Mammary epithelial cell (primary cell): ENCODE data around the gene MZB1.

ENCODE experiments used
- EZH2 ChIP-seq: IDR thresholded peaks from 2 replicates; pipeline ENCODE4 v1.6.1; 2012; ENCODE audit warnings: low read length, inconsistent platforms, borderline replicate concordance
- TF ChIP-seq, protein P1 (sequence below), 2 donors: IDR thresholded peaks in 1 of 2; conservative IDR thresholded peaks in 1 of 2; 2 replicates each; pipeline ENCODE4 v1.5.1; 2011 to 2012; ENCODE audit warnings: inconsistent platforms in 2 of 2, low read length in 2 of 2, mild to moderate bottlenecking in 2 of 2, control low read depth in 1 of 2, low read depth in 1 of 2; ENCODE audit not compliant: insufficient read depth in 1 of 2; ENCODE audit errors: extremely low read depth in 1 of 2

DNA sequence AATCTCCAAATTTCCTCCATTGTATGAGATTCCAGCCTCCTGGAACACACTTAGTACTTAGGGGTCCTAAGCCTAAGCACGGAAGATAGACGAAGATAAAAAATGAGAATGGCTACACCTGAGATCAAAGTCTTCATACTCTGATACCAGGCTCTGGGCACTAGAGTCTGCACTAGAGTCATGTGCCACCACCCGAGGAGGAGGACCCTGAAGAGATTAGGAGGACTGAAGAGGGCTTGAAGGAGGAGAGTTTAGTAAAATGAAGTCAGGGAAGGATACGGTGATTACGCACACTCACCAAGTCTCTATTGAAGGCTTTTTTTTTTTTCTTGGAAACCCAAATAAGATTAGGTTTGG is 14.7 kb upstream of the MZB1 start:
- TF ChIP-seq, protein P1, sequence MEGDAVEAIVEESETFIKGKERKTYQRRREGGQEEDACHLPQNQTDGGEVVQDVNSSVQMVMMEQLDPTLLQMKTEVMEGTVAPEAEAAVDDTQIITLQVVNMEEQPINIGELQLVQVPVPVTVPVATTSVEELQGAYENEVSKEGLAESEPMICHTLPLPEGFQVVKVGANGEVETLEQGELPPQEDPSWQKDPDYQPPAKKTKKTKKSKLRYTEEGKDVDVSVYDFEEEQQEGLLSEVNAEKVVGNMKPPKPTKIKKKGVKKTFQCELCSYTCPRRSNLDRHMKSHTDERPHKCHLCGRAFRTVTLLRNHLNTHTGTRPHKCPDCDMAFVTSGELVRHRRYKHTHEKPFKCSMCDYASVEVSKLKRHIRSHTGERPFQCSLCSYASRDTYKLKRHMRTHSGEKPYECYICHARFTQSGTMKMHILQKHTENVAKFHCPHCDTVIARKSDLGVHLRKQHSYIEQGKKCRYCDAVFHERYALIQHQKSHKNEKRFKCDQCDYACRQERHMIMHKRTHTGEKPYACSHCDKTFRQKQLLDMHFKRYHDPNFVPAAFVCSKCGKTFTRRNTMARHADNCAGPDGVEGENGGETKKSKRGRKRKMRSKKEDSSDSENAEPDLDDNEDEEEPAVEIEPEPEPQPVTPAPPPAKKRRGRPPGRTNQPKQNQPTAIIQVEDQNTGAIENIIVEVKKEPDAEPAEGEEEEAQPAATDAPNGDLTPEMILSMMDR (conservative IDR thresholded peaks at IDR 0.05 in 1 of 2, IDR thresholded peaks at IDR 0.05 in 1 of 2; ENCODE audit: extremely low read depth in 1 of 2, insufficient read depth in 1 of 2, low read depth in 1 of 2, low read length in 2 of 2) = no peak
- TF ChIP-seq EZH2 = no peak
